Stimulated activated effector memory CD8-positive, alpha-beta T cell treated with anti-CD3 and anti-CD28 coated beads, Interleukin-12 subunit alpha, Interleukin-12 subunit beta, amount 100 ng/mL, for 72 hours (primary cell): ENCODE measurements around the gene CCDC24.

Experiments
- ATAC-seq: fragments of 150-1000 bp; cut with Tn5 transposase; 2 replicates; pipeline ENCODE4 v1.10.0; 2021
- DNase-seq, 2 donors: peaks; one replicate each; pipeline ENCODE4 v3.0.0; 2021 to 2022; ENCODE audit warnings: low spot score in 2 of 2
- H3K27ac Mint-ChIP-seq: one replicate; pipeline ENCODE4 v1.8.0; 2022; ENCODE audit warnings: mild to moderate bottlenecking, mixed read lengths
- H3K36me3 Mint-ChIP-seq: one replicate; pipeline ENCODE4 v1.8.0; 2022; ENCODE audit warnings: mild to moderate bottlenecking, mixed read lengths
- H3K4me1 Mint-ChIP-seq: one replicate; pipeline ENCODE4 v1.8.0; 2022; ENCODE audit warnings: mixed read lengths
- H3K4me3 Mint-ChIP-seq: one replicate; pipeline ENCODE4 v1.8.0; 2022; ENCODE audit warnings: mild to moderate bottlenecking, mixed read lengths
- H3K9me3 Mint-ChIP-seq: one replicate; pipeline ENCODE4 v1.8.0; 2022; ENCODE audit warnings: mixed read lengths

The CCDC24 gene

GRCh38 chr1:43974443-43975248 lies 16.8 kb upstream of the CCDC24 start, which contains the start of gene ATP6V0B:
ATP6V0B (plus strand) TSS chr1:43974960; CDS start chr1:43975041, 81 bp downstream.
- peak; percentile 84 for ATAC-seq
- Mint-ChIP-seq H3K4me3 (peak within 1 kb of the TSS; percentile 87), H3K27ac (peak within 1 kb of the TSS; percentile 90)

GRCh38 chr1:43975249-43975961 lies 16.0 kb upstream of the CCDC24 start:
- Mint-ChIP-seq H3K27ac (peak overlapping the region; percentile 90), H3K36me3 (peaks cover 37% of the 10 kb centered on the region), H3K9me3 (no peaks in the 10 kb centered on the region), H3K4me3 (peak overlapping the region; percentile 87), H3K4me1 (peaks cover 65% of the 10 kb centered on the region)
- DNase-seq (peak in 1 of 2 donors; percentile 56), ATAC-seq (peak; percentile 1)

More at GRCh38 chr1:43974443-43975248, 16.8 kb upstream of the CCDC24 start, which contains the start of gene ATP6V0B:
- Mint-ChIP-seq H3K9me3 (no peaks in the 10 kb centered on the region), H3K36me3 (peaks cover 37% of the 10 kb centered on the region), H3K4me1 (peaks cover 65% of the 10 kb centered on the region)
- DNase-seq = peak; percentile 90 to 98

GRCh38 chr1:43976045-43976444 lies 15.4 kb upstream of the CCDC24 start:
- Mint-ChIP-seq H3K4me3 (peak overlapping the region; percentile 87), H3K36me3 (peaks cover 37% of the 10 kb centered on the region), H3K9me3 (no peaks in the 10 kb centered on the region), H3K4me1 (peaks cover 65% of the 10 kb centered on the region), H3K27ac (peak overlapping the region; percentile 90)
- DNase-seq (no peak), ATAC-seq (no peak)

GRCh38 chr1:43976890-43977289 lies 14.5 kb upstream of the CCDC24 start:
- DNase-seq (no peak), ATAC-seq (no peak)
- Mint-ChIP-seq H3K9me3 (no peaks in the 10 kb centered on the region), H3K4me1 (peaks cover 65% of the 10 kb centered on the region), H3K27ac (no peak overlapping the region), H3K36me3 (peaks cover 35% of the 10 kb centered on the region), H3K4me3 (peak overlapping the region; percentile 87)

- H3K36me3 Mint-ChIP-seq = peaks cover 31% of the 10 kb centered on the region
These were observed 13.8 kb upstream of the CCDC24 start for GRCh38 chr1:43977376-43978263.

GRCh38 chr1:43978264-43978550 lies 13.2 kb upstream of the CCDC24 start:
- Mint-ChIP-seq H3K36me3 (peaks cover 33% of the 10 kb centered on the region), H3K9me3 (no peaks in the 10 kb centered on the region), H3K4me3 (peak overlapping the region; percentile 69), H3K27ac (peak overlapping the region; percentile 55), H3K4me1 (peaks cover 74% of the 10 kb centered on the region)
- ATAC-seq (no peak), DNase-seq (no peak)

More at GRCh38 chr1:43977376-43978263, 13.8 kb upstream of the CCDC24 start:
- ATAC-seq (no peak), DNase-seq (no peak)
- Mint-ChIP-seq H3K4me1 (peaks cover 70% of the 10 kb centered on the region), H3K9me3 (no peaks in the 10 kb centered on the region), H3K27ac (no peak overlapping the region), H3K4me3 (peak overlapping the region; percentile 87)

GRCh38 chr1:43978551-43979260 lies 12.7 kb upstream of the CCDC24 start, which contains the start of gene B4GALT2:
B4GALT2 (plus strand) TSS chr1:43979210; CDS start chr1:43981161, 1,951 bp downstream.
- H3K27ac Mint-ChIP-seq = peak within 1 kb of the TSS; percentile 90
- no peaks in the 10 kb centered on the region for H3K9me3 Mint-ChIP-seq
- H3K4me3 Mint-ChIP-seq = peak within 1 kb of the TSS; percentile 81
- ATAC-seq (peak; percentile 44), DNase-seq (peak; percentile 32 to 64)
- H3K36me3 Mint-ChIP-seq = peaks cover 38% of the 10 kb centered on the region
- peaks cover 69% of the 10 kb centered on the region for H3K4me1 Mint-ChIP-seq

- Mint-ChIP-seq H3K4me1 (peaks cover 67% of the 10 kb centered on the region), H3K9me3 (no peaks in the 10 kb centered on the region)
- ATAC-seq = no peak
These were observed 12.2 kb upstream of the CCDC24 start for GRCh38 chr1:43979261-43979527.

GRCh38 chr1:43979528-43980254 lies 11.7 kb upstream of the CCDC24 start:
- Mint-ChIP-seq H3K4me1 (peaks cover 65% of the 10 kb centered on the region), H3K27ac (peak overlapping the region; percentile 90), H3K9me3 (no peaks in the 10 kb centered on the region), H3K4me3 (peak overlapping the region; percentile 81), H3K36me3 (peaks cover 44% of the 10 kb centered on the region)
- DNase-seq (peak; percentile 34 to 68), ATAC-seq (peak; percentile 43)

More at GRCh38 chr1:43979261-43979527, 12.2 kb upstream of the CCDC24 start:
- no peak for DNase-seq
- Mint-ChIP-seq H3K4me3 (peak overlapping the region; percentile 81), H3K36me3 (peaks cover 42% of the 10 kb centered on the region), H3K27ac (peak overlapping the region; percentile 90)

- DNase-seq (no peak), ATAC-seq (no peak)
- Mint-ChIP-seq H3K4me3 (peak overlapping the region; percentile 81), H3K9me3 (no peaks in the 10 kb centered on the region), H3K36me3 (peaks cover 42% of the 10 kb centered on the region), H3K4me1 (peaks cover 65% of the 10 kb centered on the region), H3K27ac (peak overlapping the region; percentile 90)
These were observed 10.9 kb upstream of the CCDC24 start for GRCh38 chr1:43980255-43981134.

- peak overlapping the region; percentile 81 for H3K4me3 Mint-ChIP-seq
- peaks cover 59% of the 10 kb centered on the region for H3K4me1 Mint-ChIP-seq
- DNase-seq = no peak
- peaks cover 42% of the 10 kb centered on the region for H3K36me3 Mint-ChIP-seq
- H3K27ac Mint-ChIP-seq = peak overlapping the region; percentile 90
- no peaks in the 10 kb centered on the region for H3K9me3 Mint-ChIP-seq
- ATAC-seq = no peak
These were observed 10.3 kb upstream of the CCDC24 start for GRCh38 chr1:43981135-43981491.

- DNase-seq (no peak), ATAC-seq (no peak)
- no peak overlapping the region for H3K27ac Mint-ChIP-seq
- peaks cover 54% of the 10 kb centered on the region for H3K4me1 Mint-ChIP-seq
- H3K9me3 Mint-ChIP-seq = no peaks in the 10 kb centered on the region
- H3K36me3 Mint-ChIP-seq = peaks cover 41% of the 10 kb centered on the region
- H3K4me3 Mint-ChIP-seq = no peak overlapping the region
These were observed 9.8 kb upstream of the CCDC24 start for GRCh38 chr1:43981636-43982035.

GRCh38 chr1:43982241-43982640 lies 9.2 kb upstream of the CCDC24 start:
- ATAC-seq (no peak), DNase-seq (no peak)
- H3K9me3 Mint-ChIP-seq = no peaks in the 10 kb centered on the region
- H3K27ac Mint-ChIP-seq = no peak overlapping the region
- peaks cover 35% of the 10 kb centered on the region for H3K36me3 Mint-ChIP-seq
- H3K4me3 Mint-ChIP-seq = no peak overlapping the region
- H3K4me1 Mint-ChIP-seq = peaks cover 48% of the 10 kb centered on the region
